HEK293T (cell line): Measurements from ENCODE around the gene ANKMY1.
A peak's percentile ranks its signal among the peaks of the same experiment; 100 is the strongest.

Experiments used
- CTCF ChIA-PET: fragments of 350-600 bp; formaldehyde crosslinking; extraction: SDS; loops from one replicate; lab custom pipeline; 2021; ENCODE audit warnings: antibody characterized with exemption, inconsistent platforms; lab: Yijun Ruan, JAX
- POLR2A ChIA-PET: fragments of 350-600 bp; formaldehyde crosslinking; extraction: SDS; loops from one replicate; lab custom pipeline; 2020; ENCODE audit warnings: antibody characterized with exemption, inconsistent platforms; lab: Yijun Ruan, JAX
- DNase-seq: peaks from one replicate; pipeline ENCODE4 v3.0.0; 2012; ENCODE audit warnings: mixed read lengths; ENCODE audit errors: extremely low spot score
- ARNT ChIP-seq: fragments of 450-650 bp; IDR thresholded peaks from 2 replicates; pipeline ENCODE4 v1.6.1; 2017; ENCODE audit warnings: mild to moderate bottlenecking
- BHLHE40 ChIP-seq: fragments of 450-650 bp; IDR thresholded peaks from 2 replicates; pipeline ENCODE4 v1.6.1; 2016; ENCODE audit warnings: mild to moderate bottlenecking, moderate library complexity, borderline replicate concordance
- CTBP1 ChIP-seq: fragments of 450-650 bp; IDR thresholded peaks from 2 replicates; pipeline ENCODE4 v1.6.1; 2016; ENCODE audit warnings: borderline replicate concordance
- ELF4 ChIP-seq: fragments of 450-650 bp; IDR thresholded peaks from 2 replicates; pipeline ENCODE4 v1.6.1; 2017; ENCODE audit warnings: antibody characterized with exemption
- FOXA1 ChIP-seq: fragments of 450-650 bp; IDR thresholded peaks from 2 replicates; pipeline ENCODE4 v1.6.1; 2016; ENCODE audit warnings: mild to moderate bottlenecking
- FOXK2 ChIP-seq: fragments of 450-650 bp; IDR thresholded peaks from 2 replicates; pipeline ENCODE4 v1.6.1; 2016; ENCODE audit warnings: mild to moderate bottlenecking
- FOXM1 ChIP-seq: fragments of 450-650 bp; IDR thresholded peaks from 2 replicates; pipeline ENCODE4 v1.6.1; 2017; ENCODE audit warnings: mild to moderate bottlenecking, borderline replicate concordance
- HDGF ChIP-seq: fragments of 450-650 bp; IDR thresholded peaks from 2 replicates; pipeline ENCODE4 v1.6.1; 2017; ENCODE audit warnings: antibody characterized with exemption, borderline replicate concordance
- L3MBTL2 ChIP-seq: fragments of 450-650 bp; conservative IDR thresholded peaks from 2 replicates; pipeline ENCODE4 v1.6.1; 2016; ENCODE audit warnings: mild to moderate bottlenecking
- LEF1 ChIP-seq: fragments of 450-650 bp; IDR thresholded peaks from 2 replicates; pipeline ENCODE4 v1.6.1; 2017; ENCODE audit warnings: mild to moderate bottlenecking, borderline replicate concordance
- NFRKB ChIP-seq: fragments of 450-650 bp; IDR thresholded peaks from 2 replicates; pipeline ENCODE4 v1.6.1; 2016; ENCODE audit warnings: mild to moderate bottlenecking, moderate library complexity
- PKNOX1 ChIP-seq: fragments of 450-650 bp; IDR thresholded peaks from 2 replicates; pipeline ENCODE4 v1.6.1; 2016
- SP1 ChIP-seq: fragments of 450-650 bp; IDR thresholded peaks from 2 replicates; pipeline ENCODE4 v1.6.1; 2017
- SUZ12 ChIP-seq: fragments of 450-650 bp; IDR thresholded peaks from 2 replicates; pipeline ENCODE4 v1.6.1; 2016; ENCODE audit warnings: mild to moderate bottlenecking
- TARDBP ChIP-seq: fragments of 450-650 bp; IDR thresholded peaks from 2 replicates; pipeline ENCODE4 v1.6.1; 2016
- ZNF384 ChIP-seq: fragments of 450-650 bp; IDR thresholded peaks from 2 replicates; pipeline ENCODE4 v1.6.1; 2016

ANKMY1 gene

GRCh38 chr2:240455272-240455646 lies 102.5 kb downstream of the ANKMY1 start:
- DNase-seq = no peak
- ChIA-PET POLR2A (no interaction called here), CTCF (interaction anchor here (1.0 kb wide), 1 partner anchor 9 kb away, joined by 4 read pairs; no protein-coding TSS in a partner anchor)
- TF ChIP-seq LEF1 (no peak), ARNT (no peak), ELF4 (no peak), SUZ12 (no peak), FOXM1 (no peak), CTBP1 (no peak), BHLHE40 (no peak), TARDBP (no peak), FOXK2 (no peak), ZNF384 (no peak), FOXA1 (no peak), HDGF (no peak), PKNOX1 (no peak), SP1 (no peak), NFRKB (no peak)

- ChIA-PET POLR2A (no interaction called here), CTCF (no interaction called here)
- DNase-seq = no peak
- TF ChIP-seq LEF1 (no peak), PKNOX1 (no peak), TARDBP (no peak), HDGF (no peak), NFRKB (no peak), FOXK2 (no peak), FOXM1 (no peak), SUZ12 (no peak), CTBP1 (no peak), FOXA1 (no peak), ZNF384 (no peak), BHLHE40 (no peak), ELF4 (no peak), L3MBTL2 (no peak), SP1 (no peak), ARNT (no peak)
These were observed 103.5 kb downstream of the ANKMY1 start for GRCh38 chr2:240454106-240454901.

- TF ChIP-seq SP1 (no peak), ELF4 (no peak), ZNF384 (no peak), ARNT (no peak), FOXK2 (no peak)
- POLR2A ChIA-PET = no interaction called here
- CTCF ChIA-PET = no interaction called here
- DNase-seq = no peak
These were observed 104.2 kb downstream of the ANKMY1 start for GRCh38 chr2:240453461-240454105.

GRCh38 chr2:240452462-240453256 lies 105.1 kb downstream of the ANKMY1 start:
- peak; percentile 72 for DNase-seq
- ChIA-PET CTCF (no interaction called here), POLR2A (no interaction called here)
- TF ChIP-seq SUZ12 = no peak
- no peak for TF ChIP-seq PKNOX1

- TF ChIP-seq L3MBTL2 (no peak), FOXK2 (no peak), BHLHE40 (no peak), CTBP1 (no peak), HDGF (no peak), FOXA1 (no peak)
- CTCF ChIA-PET = no interaction called here
- POLR2A ChIA-PET = no interaction called here
- DNase-seq = no peak
These were observed 105.9 kb downstream of the ANKMY1 start for GRCh38 chr2:240451791-240452461.

- CTCF ChIA-PET = no interaction called here
- DNase-seq = no peak
These were observed 106.6 kb downstream of the ANKMY1 start for GRCh38 chr2:240451108-240451611.

More at GRCh38 chr2:240451108-240451611, 106.6 kb downstream of the ANKMY1 start:
- POLR2A ChIA-PET = no interaction called here
- TF ChIP-seq CTBP1 (no peak), SUZ12 (no peak), ELF4 (no peak), PKNOX1 (no peak), FOXM1 (no peak), ARNT (no peak), NFRKB (no peak)
